Karpas-422 (cell line): ENCODE results near the gene TSGA10IP. TPM values are rescaled to one million over a fixed set of nuclear protein-coding genes. Genes with fewer than 3 reads are reported as not detected.

Source experiments
- DNase-seq: peaks from one replicate; pipeline ENCODE4 v3.0.0-alpha.2; 2015
- H2AFZ ChIP-seq: fragments of 200-600 bp; sonication (generic); 2 replicates; pipeline ENCODE4 v1.6.1; 2014; ENCODE audit warnings: antibody characterized with exemption, low read length, mixed read lengths
- H3K27ac ChIP-seq: fragments of 200-600 bp; sonication (generic); 2 replicates; pipeline ENCODE4 v1.5.1; 2014; ENCODE audit warnings: mild to moderate bottlenecking, low read length, moderate library complexity
- H3K27me3 ChIP-seq: fragments of 200-600 bp; sonication (generic); 2 replicates; pipeline ENCODE4 v1.6.1; 2014; ENCODE audit warnings: low read length, mixed read lengths
- H3K36me3 ChIP-seq: fragments of 200-600 bp; sonication (generic); 2 replicates; pipeline ENCODE4 v1.6.1; 2014; ENCODE audit warnings: low read length, mixed read lengths; ENCODE audit not compliant: insufficient read depth
- H3K4me1 ChIP-seq: fragments of 200-600 bp; sonication (generic); 2 replicates; pipeline ENCODE4 v1.6.1; 2014; ENCODE audit warnings: mild to moderate bottlenecking, low read length, mixed read lengths
- H3K4me2 ChIP-seq: fragments of 200-600 bp; sonication (generic); 2 replicates; pipeline ENCODE4 v1.6.1; 2014; ENCODE audit warnings: low read length, low read depth, mild to moderate bottlenecking; ENCODE audit not compliant: poor library complexity, severe bottlenecking
- H3K4me3 ChIP-seq: fragments of 200-600 bp; sonication (generic); 2 replicates; pipeline ENCODE4 v1.5.1; 2014; ENCODE audit warnings: mild to moderate bottlenecking, antibody characterized with exemption, low read length, mixed read lengths
- H3K79me2 ChIP-seq: fragments of 200-600 bp; sonication (generic); 2 replicates; pipeline ENCODE4 v1.6.1; 2014; ENCODE audit warnings: mild to moderate bottlenecking, low read length, mixed read lengths
- H3K9ac ChIP-seq: fragments of 200-600 bp; sonication (generic); 2 replicates; pipeline ENCODE4 v1.6.0; 2014; ENCODE audit warnings: low read length
- H3K9me2 ChIP-seq: fragments of 200-600 bp; sonication (generic), shearing (Covaris generic); replicated peaks from 2 replicates; pipeline ENCODE4 v1.6.0; 2014; ENCODE audit warnings: mild to moderate bottlenecking, low read length, moderate library complexity; ENCODE audit not compliant: insufficient read depth
- H3K9me3 ChIP-seq: fragments of 300-700, 200-600 bp; sonication (generic); 2 replicates; pipeline ENCODE4 v1.6.1; 2014; ENCODE audit warnings: low read length, mixed read lengths
- H4K20me1 ChIP-seq: fragments of 200-600 bp; sonication (generic); 2 replicates; pipeline ENCODE4 v1.6.1; 2014; ENCODE audit warnings: mild to moderate bottlenecking, antibody characterized with exemption, low read length, low read depth; ENCODE audit not compliant: insufficient read depth
- total RNA-seq: library from RNA; depleted of rRNA; stranded (reverse); fragments of >200 nt; shearing (Covaris generic); gene quantifications from 2 replicates; pipeline ENCODE4 v1.2.3, GENCODE V29; 2014; ENCODE audit warnings: low replicate concordance

The TSGA10IP gene
- total RNA-seq, 1 experiment from 2014 or later, result not detected

DNA sequence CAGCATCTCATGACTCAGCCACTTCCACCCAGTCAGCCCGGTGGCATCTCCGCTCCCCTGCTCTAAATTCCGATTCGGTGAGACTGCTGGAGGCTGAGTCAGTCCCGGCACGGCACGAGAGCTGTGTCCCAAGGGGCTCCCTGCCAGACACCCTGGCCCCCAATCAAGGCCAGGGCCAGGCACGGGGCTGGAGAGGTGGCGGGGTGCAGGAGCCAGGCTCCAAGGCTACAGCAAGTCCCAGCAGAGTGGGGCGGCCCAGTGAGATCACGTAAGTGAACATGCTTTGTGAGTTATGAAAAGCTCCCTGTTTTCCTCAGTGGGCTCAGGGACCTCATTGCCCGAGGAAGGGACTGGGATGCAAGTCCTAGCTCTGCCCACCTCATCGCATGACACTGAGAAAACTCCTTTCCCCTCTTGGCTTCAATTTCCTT lies 29.4 kb upstream of the TSGA10IP start:
- Histone ChIP-seq H3K4me3 (no peak overlapping the region), H3K27me3 (no peaks in the 10 kb centered on the region), H2AFZ (no peak overlapping the region), H3K9me3 (no peaks in the 10 kb centered on the region), H3K36me3 (no peaks in the 10 kb centered on the region), H3K79me2 (peaks cover 9% of the 10 kb centered on the region; the same call in 1 of the 2 replicates), H3K9ac (no peak overlapping the region), H3K4me2 (no peak overlapping the region), H3K4me1 (peaks cover 20% of the 10 kb centered on the region), H3K9me2 (no peaks in the 10 kb centered on the region), H3K27ac (no peak overlapping the region), H4K20me1 (no peaks in the 10 kb centered on the region)
- DNase-seq, result no peak

DNA sequence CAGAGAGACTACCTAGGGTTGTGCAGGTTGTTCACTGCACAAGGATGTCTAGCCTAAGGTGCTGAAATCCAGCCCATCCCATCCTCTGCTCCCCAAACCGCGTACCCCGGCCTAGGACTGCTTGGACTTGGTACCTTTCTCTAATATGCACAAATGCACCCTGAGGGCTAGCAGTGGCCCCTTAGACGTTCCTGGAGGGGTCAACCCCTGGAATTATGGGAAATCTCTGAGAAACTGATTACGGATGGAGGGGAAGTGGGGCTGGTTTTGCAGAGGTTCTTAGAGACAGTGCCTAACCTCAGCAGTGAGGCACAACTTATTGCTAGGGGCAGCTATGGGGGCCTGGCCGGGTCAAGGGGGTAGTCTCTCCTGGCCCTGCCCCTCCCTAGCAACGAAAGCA lies 28.9 kb upstream of the TSGA10IP start:
- Histone ChIP-seq H3K36me3 (no peaks in the 10 kb centered on the region), H3K79me2 (peaks cover 9% of the 10 kb centered on the region; the same call in 1 of the 2 replicates), H3K4me3 (no peak overlapping the region), H3K4me1 (peaks cover 20% of the 10 kb centered on the region), H3K27ac (no peak overlapping the region), H3K9me3 (no peaks in the 10 kb centered on the region), H4K20me1 (no peaks in the 10 kb centered on the region), H3K27me3 (no peaks in the 10 kb centered on the region), H3K4me2 (no peak overlapping the region), H3K9me2 (no peaks in the 10 kb centered on the region), H3K9ac (no peak overlapping the region), H2AFZ (no peak overlapping the region)
- no peak for DNase-seq

DNA sequence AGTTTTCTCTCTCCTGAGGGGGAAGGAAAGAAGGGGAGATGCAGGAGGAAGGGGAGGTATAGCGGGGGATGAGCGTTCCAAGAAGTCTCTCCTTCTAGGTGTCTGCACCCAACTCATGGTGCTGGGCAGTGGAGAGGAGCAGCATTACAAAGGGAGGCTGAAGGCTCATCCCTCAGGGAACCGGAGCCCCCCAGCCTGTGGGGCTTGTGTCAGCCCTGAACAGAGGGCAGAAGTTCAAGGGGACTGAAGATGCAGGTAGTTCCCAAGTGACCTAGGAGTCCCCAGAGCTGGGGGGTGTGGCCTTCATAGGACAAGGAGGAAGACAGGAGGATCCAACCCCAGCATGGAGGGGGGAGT lies 28.2 kb upstream of the TSGA10IP start:
- peaks cover 9% of the 10 kb centered on the region; the same call in 1 of the 2 replicates for H3K79me2 ChIP-seq
- H3K9ac ChIP-seq, result no peak overlapping the region
- no peaks in the 10 kb centered on the region for H3K9me2 ChIP-seq
- H2AFZ ChIP-seq, result no peak overlapping the region
- H3K9me3 ChIP-seq, result no peaks in the 10 kb centered on the region
- no peaks in the 10 kb centered on the region for H3K36me3 ChIP-seq
- no peak overlapping the region for H3K27ac ChIP-seq
- peaks cover 20% of the 10 kb centered on the region for H3K4me1 ChIP-seq
- H3K4me2 ChIP-seq, result no peak overlapping the region
- DNase-seq, result no peak
- H3K27me3 ChIP-seq, result no peaks in the 10 kb centered on the region
- no peaks in the 10 kb centered on the region for H4K20me1 ChIP-seq
- H3K4me3 ChIP-seq, result no peak overlapping the region

DNA sequence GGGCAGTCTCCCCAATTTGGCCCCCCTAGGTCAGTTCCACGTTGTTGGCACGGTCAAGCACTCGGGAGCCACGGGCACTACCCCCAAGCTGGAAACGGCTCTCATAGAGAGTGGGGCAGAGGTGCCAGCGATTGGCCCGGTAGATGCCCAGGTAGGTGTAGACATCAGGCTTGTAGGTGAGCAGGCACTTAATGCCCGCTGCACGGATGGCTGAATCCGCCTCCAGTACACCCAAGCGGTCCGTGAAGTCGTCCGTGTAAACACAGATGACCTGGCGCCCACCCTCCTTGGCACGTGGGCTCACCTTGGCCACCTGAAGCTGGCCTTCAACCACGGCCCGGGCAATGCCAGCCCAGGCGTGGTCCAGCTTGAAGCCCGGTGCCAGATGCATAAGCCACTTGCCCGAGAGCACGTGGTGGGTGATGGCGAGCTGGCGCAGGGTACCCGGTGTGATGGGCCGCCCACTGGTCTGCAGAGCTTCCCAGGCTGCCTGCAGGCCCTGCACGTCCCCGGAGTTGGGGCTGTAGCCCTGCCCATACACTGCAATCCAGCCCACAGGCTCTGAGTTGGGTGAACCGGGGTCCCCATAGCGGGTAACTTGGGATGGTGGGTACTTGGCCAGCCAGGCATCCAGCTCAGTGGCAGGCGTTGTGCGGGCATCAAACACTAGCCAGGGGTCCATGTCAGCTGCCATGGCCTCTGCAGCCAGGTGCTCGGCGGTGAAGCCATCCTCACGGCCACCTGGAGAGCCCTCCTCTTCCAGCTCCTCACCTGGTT lies 27.7 kb upstream of the TSGA10IP start:
- H3K4me3 ChIP-seq, result peak overlapping the region; percentile 99
- no peaks in the 10 kb centered on the region for H3K9me3 ChIP-seq
- no peak for DNase-seq
- peak overlapping the region; percentile 84 for H3K4me2 ChIP-seq
- H3K9me2 ChIP-seq, result no peaks in the 10 kb centered on the region
- no peaks in the 10 kb centered on the region for H4K20me1 ChIP-seq
- no peaks in the 10 kb centered on the region for H3K27me3 ChIP-seq
- H3K9ac ChIP-seq, result peak overlapping the region; percentile 92
- H3K27ac ChIP-seq, result no peak overlapping the region
- peaks cover 9% of the 10 kb centered on the region; the same call in 1 of the 2 replicates for H3K79me2 ChIP-seq
- no peak overlapping the region for H2AFZ ChIP-seq
- H3K4me1 ChIP-seq, result peaks cover 20% of the 10 kb centered on the region
- H3K36me3 ChIP-seq, result no peaks in the 10 kb centered on the region

DNA sequence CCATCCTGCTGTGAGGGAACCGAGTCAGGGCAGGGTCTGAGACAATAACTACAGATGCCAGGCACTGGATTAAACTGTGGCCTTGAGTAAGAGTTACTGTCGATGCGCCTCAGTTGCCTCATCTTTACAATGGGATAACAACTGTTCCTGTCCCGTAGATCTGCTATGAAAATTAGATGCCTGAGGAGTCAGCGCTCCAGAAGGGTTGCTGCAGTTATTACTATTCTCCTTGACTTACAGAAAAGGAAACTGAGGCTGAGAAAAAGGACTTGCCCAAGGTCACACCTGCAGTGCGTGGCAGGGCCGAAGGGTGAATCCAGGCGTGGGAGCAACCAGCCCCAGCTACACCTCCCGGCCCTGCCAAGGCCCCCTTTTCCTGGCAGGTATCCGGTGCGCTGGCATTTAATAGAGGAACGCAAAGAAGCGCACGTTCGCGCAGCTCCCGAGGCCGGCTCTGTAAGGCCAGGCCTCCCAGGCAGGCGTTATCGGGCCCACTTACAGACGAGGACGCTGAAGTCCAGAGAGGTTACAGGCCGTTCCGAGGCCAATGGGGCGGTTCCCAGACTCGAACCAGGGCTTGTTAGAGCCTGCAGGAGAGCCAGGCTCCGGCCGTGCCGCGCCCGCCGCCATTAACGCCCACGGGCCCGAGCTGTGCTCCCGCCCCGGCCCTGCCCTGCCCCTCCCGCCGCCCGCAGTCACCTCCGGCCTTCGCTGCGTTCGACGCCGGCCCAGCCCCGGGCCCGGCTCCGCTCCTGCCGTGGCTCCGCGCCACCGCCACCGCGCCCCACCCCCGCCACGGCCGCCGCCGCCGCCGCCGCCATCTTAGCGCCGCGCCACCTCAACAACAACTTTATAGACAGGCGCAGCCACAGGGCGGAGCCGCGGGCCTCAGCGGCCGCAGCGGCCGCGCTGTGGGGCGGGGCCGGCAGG lies 26.8 kb upstream of the TSGA10IP start, which contains the start of gene C11orf68:
TSS of gene C11orf68 (minus strand) at position 852 of the 930 bp plus-strand sequence. CDS start at position 821, 31 bp downstream.
- DNase-seq, result peak; percentile 70
- H3K4me3 ChIP-seq, result peak within 1 kb of the TSS; percentile 99
- H3K36me3 ChIP-seq, result no peaks in the 10 kb centered on the region
- 0 out of 2 replicates have a peak within 1 kb of the TSS, but pooled peaks have one; percentile 42 for H3K27ac ChIP-seq
- H3K9me2 ChIP-seq, result no peaks in the 10 kb centered on the region
- H2AFZ ChIP-seq, result peak within 1 kb of the TSS; percentile 90
- H3K9me3 ChIP-seq, result no peaks in the 10 kb centered on the region
- no peaks in the 10 kb centered on the region for H4K20me1 ChIP-seq
- peak within 1 kb of the TSS; percentile 84 for H3K4me2 ChIP-seq
- H3K9ac ChIP-seq, result peak within 1 kb of the TSS; percentile 92
- H3K4me1 ChIP-seq, result peaks cover 20% of the 10 kb centered on the region
- peaks cover 9% of the 10 kb centered on the region; the same call in 1 of the 2 replicates for H3K79me2 ChIP-seq
- no peaks in the 10 kb centered on the region for H3K27me3 ChIP-seq

DNA sequence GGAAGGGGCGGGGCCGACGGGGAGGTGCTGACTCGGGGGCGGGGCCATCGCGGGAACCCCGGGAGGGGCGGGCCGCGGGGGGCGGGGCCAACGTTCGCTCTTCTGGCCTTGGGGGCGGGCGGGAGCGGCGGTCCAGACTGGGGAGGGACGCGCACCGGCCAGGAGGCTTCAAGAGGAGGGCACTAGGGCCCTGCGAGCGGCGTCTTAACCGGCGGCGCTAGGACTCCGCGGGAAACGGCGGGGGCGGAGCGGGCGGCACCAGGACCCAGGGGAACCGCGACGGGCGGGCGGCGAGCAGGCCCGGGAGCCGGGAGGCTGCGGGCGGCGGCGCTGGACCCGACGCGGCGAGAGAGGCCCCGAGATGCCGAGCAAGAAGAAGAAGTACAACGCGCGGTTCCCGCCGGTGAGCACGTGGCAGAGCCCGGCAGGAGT lies 26.1 kb upstream of the TSGA10IP start, which contains the start of gene DRAP1:
TSS of gene DRAP1 (plus strand) at position 286 of the 432 bp plus-strand sequence. CDS start at position 362, 76 bp downstream.
- H3K9ac ChIP-seq, result peak within 1 kb of the TSS; percentile 92
- peak; percentile 99 for DNase-seq
- no peaks in the 10 kb centered on the region for H4K20me1 ChIP-seq
- H3K9me2 ChIP-seq, result no peaks in the 10 kb centered on the region
- H3K4me1 ChIP-seq, result peaks cover 20% of the 10 kb centered on the region
- H3K4me2 ChIP-seq, result peak within 1 kb of the TSS; percentile 84
- 0 out of 2 replicates have a peak within 1 kb of the TSS, but pooled peaks have one; percentile 42 for H3K27ac ChIP-seq
- H3K27me3 ChIP-seq, result no peaks in the 10 kb centered on the region
- H3K9me3 ChIP-seq, result no peaks in the 10 kb centered on the region
- H2AFZ ChIP-seq, result peak within 1 kb of the TSS; percentile 90
- peak within 1 kb of the TSS; percentile 99 for H3K4me3 ChIP-seq
- no peaks in the 10 kb centered on the region for H3K36me3 ChIP-seq
- peaks cover 9% of the 10 kb centered on the region; the same call in 1 of the 2 replicates for H3K79me2 ChIP-seq

DNA sequence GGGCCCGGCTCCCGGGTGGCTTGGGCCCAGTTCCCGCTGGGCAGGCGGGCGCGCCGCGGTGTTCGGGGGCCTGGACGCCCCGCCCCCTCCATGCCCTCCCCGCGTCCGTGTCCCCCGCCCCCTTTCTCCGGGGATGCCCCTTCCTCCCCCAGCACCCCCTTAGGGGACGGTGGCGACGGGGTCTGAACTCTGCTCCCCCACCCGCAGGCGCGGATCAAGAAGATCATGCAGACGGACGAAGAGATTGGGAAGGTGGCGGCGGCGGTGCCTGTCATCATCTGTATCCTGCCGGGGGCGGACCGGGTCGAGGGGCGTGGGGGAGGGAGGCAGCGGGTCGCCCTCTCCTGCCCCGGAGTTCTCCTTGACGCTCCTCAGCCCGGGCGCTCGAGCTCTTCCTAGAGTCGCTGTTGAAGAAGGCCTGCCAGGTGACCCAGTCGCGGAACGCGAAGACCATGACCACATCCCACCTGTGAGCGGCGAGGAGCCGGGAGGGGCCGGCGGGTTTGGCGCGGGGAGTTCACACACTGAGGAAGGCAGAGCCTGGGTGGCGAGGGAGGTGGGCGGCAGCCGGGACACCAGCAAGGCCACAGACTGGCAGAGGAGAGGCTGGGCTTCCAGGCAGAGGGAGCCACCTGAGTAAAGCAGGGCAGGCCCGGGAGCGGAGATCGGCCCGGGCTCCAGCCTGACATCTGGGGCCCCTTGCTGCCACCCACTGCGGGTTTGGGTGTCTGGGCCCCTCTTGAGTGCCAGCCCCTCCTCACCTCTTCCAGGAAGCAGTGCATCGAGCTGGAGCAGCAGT lies 25.5 kb upstream of the TSGA10IP start:
- Histone ChIP-seq H3K4me1 (peaks cover 20% of the 10 kb centered on the region), H3K9me2 (no peaks in the 10 kb centered on the region), H4K20me1 (no peaks in the 10 kb centered on the region), H3K36me3 (no peaks in the 10 kb centered on the region), H3K4me3 (peak overlapping the region; percentile 68), H3K27me3 (no peaks in the 10 kb centered on the region), H3K9me3 (no peaks in the 10 kb centered on the region), H3K27ac (no peak overlapping the region), H2AFZ (peak overlapping the region; percentile 68; the same call in 1 of the 2 replicates), H3K79me2 (peaks cover 9% of the 10 kb centered on the region; the same call in 1 of the 2 replicates), H3K4me2 (peak overlapping the region; percentile 73), H3K9ac (peak overlapping the region; percentile 75)
- DNase-seq, result peak; percentile 79
